ENCODE measurements around the gene SLCO2B1.

SLCO2B1 gene

DNA sequence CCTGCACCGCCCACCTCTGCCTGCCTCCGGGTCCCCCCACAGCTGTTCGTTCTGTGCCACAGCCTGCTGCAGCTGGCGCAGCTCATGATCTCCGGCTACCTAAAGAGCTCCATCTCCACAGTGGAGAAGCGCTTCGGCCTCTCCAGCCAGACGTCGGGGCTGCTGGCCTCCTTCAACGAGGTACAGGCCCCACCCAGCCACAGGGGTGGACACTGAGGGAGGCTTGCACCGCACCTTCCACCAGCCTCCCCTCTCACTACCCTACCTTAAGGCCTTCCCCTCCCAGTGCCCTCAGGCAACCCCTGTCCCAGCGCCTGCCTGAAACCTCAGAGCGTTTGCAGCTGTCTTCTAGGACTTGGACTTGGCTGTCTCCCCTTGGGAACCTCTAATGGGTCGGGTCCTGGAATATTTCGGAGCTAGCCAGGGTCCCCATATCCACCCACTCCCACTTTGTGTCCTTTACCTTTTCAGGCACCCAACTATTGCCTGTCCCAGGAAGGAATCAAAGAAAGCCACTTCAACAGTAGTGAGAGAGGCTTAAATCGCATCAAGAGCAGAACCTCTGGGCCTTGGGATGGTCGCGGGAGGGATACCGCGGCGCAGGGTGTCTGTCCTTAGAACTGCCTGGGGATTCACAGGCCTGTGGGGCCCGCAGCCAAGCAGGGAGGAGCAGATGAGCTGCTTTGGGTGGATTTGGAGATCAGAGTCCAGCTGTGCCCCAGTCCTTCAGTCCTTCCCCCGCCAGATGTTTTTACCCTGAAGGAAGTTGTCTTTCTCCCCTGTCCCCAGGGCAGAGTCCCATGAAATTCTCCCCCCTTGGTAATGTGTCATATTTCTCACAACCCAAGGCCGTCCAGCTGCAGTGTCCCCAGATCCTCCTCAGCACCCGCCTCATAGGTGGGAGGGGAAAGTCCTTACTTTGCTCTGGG is 13.3 kb downstream of the SLCO2B1 start:
- DNase-seq (ENCODE audit: low spot score) = no peak

DNA sequence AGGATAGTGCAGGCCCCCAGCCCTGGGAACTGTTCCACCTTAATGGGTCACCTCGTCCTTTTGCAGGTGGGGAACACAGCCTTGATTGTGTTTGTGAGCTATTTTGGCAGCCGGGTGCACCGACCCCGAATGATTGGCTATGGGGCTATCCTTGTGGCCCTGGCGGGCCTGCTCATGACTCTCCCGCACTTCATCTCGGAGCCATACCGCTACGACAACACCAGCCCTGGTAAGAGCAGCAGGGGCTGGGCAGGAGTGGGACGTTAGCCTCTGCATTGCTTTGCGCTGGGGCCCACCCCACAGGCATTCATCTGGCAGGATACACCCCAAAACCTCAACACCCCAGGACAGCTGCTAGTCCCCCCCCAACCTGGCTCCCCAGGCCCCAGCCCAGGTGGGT is 14.8 kb downstream of the SLCO2B1 start:
- no peak for DNase-seq (ENCODE audit: low spot score)

DNA sequence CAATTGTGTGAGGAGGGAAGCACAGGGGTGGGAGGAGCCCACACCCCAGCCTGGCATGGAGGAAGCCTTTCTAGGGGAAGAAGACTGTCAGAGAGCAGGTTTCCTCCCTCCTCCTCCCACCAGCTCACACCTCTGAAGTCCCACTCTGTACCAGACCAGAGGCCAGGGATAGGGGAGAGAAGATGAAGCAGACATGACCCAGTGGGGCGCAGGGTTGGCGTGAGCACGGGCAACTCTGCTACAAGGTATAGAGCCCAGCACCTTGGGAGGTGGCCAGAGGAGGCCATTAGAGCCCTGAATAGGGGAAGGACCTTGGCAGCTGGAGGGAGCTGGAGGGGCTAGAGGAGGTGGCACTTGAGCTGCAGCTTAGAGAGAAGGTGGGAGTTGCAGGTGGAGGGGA is 15.9 kb downstream of the SLCO2B1 start:
- no peak for DNase-seq (ENCODE audit: low spot score)

DNA sequence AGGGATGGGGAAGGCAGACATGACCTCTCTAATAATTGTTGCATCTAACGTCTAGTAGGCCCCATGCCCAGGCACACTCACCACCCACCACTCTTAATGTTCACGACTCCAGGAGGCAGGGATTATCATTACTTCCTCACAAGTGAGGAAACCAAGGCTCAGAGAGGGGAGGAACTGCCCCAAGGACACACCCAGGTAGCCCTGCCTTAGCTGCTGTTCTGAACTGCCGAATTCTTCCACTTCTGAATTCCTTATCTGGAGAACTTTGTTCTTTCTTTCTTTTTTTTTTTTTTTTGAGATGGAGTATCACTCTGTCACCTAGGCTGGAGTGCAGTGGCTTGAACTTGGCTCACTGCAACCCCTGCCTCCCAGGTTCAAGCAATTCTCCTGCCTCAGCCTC is 16.7 kb downstream of the SLCO2B1 start:
- DNase-seq (ENCODE audit: low spot score) = peak; percentile 31

DNA sequence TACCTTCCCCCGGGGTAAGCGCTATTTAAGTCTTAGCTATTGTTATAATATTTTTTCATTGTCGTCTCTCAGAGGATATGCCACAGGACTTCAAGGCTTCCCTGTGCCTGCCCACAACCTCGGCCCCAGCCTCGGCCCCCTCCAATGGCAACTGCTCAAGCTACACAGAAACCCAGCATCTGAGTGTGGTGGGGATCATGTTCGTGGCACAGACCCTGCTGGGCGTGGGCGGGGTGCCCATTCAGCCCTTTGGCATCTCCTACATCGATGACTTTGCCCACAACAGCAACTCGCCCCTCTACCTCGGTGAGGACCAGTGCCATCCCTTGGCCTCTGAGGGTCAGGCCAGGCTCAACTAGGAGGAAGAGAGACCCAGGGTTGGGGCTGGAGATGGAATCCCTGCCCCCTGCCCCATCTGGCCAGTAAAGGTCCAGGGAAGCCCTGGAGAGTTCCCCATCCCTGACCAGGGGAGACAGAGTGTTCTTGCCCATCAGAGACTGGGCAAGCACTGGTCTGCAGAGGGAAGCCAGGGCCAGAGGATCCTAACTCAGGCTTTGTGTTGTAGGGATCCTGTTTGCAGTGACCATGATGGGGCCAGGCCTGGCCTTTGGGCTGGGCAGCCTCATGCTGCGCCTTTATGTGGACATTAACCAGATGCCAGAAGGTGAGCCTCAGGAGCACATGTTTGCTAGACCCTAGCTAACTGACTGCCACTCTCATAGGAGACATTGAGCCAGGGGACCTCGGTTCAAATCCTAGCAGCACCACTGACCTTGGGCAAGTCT is 18.4 kb downstream of the SLCO2B1 start:
- no peak for DNase-seq (ENCODE audit: low spot score)

DNA sequence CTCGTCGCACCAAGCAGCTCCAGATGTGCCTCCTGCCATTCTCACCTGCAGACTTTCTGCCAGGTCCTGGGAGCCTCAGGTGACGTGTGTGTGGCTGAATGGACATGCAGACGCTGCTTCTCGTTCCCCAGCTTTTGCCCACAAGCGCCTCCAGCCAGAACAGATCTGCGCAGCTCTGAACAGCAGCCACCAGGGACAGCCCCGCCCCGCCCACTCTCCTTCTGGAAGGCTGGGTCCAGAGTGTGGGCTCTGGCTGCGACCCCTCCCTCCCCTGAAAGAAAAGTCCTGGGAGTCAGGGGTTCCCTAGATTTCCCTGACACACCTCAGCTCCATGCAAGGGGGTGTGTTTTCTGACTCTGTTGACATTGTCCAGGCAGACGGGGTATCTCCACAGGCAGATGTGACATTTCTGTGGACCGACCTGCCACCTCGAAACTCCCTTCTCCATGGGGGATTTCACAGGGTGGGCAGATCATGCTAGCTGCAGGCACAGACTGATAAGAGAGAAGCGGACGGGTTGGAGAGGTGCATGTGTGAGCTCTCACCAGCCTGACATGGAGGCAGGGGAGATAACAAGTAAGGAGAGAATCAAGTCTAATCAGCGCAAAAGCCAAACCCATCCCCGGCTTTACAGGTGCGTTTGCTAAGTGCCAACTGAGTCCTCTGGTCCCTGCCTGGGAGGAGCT is 19.8 kb downstream of the SLCO2B1 start:
- no peak for DNase-seq (ENCODE audit: low spot score)

DNA sequence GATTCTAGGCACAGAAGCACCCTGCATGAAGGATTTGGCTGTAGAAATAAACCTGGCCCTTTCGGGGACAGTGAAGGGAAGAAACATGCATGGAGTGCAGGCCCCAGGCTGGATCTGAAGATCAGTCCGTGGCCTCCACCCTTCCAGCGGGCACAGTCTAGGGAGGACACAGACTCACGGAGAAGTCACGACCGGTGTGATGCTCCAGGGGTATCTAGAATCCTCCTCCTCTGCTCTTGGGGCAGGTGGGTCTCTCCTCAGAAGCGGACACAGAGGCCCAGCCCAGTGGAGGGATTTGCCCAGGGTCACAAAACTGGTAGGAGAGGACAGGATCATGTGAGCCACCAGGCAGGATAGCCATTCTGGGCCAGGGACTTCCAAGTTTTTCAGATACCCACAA is 22.4 kb downstream of the SLCO2B1 start:
- no peak for DNase-seq (ENCODE audit: low spot score)

DNA sequence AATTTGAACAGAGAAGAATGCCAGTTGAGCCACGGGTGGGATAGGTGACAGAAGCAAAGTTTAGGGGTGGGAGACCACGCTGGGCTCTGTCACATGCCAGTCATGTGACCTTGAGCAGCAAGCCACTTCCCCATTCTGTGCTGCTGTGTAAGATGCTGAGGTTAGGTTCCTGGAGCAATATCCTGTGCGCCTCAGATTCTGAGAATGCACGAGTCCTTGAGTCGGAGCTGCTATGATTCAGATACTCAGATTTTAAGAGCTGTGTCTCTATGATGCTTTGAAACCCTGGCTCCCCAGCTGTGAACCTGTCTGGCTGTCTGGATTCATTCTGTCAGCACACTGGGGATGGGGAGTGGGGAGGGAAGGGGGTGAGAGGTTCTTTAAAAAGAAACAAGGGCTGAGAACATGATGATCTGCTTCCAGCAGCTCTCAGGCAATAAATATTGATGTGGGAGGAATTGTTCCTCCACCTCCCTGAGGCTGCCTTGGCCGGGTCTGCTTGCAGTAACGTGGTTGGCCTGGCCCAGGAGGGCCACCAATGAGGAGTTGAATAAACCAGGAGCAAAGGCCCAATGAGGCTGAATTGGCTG is 24.0 kb downstream of the SLCO2B1 start:
- DNase-seq (ENCODE audit: low spot score) = no peak

DNA sequence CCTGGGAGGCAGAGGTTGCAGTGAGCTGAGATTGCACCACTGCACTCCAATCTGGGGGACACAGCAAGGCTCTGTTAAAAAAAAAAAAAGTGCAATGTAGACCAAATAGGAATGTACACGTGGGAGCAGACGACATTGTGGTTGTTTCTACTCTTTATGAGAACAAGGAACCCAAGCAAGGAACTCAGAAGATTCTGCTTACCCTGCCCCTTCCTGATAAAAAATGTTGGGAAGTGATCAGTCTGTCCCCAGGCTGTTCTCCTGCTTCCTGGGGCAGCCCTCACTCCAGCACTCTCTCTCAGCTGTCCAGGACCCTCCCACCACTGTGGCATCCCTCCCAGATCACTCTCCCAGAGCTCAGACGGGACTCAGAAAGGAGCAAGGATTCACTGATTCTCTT is 31.8 kb downstream of the SLCO2B1 start:
- DNase-seq (ENCODE audit: low spot score) = no peak

DNA sequence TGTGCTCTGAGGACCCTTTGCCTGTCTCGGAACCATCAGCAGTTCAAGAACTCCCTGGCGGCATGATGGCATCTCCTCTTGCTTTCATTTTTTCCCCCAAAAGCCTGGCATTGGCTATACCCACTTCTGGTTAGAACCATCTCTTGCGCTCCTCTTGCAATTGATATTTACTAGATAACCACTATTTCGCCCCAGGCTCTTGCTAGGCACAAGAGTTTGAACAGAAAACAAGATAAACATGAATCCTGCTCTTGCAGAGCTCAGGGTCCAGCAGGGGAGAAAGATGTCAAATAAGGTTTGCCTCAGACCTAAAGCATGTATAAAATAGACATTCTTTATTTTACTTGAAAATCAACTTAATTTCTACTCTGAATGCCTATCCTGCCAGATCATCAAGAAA is 33.1 kb downstream of the SLCO2B1 start:
- DNase-seq (ENCODE audit: low spot score) = no peak

DNA sequence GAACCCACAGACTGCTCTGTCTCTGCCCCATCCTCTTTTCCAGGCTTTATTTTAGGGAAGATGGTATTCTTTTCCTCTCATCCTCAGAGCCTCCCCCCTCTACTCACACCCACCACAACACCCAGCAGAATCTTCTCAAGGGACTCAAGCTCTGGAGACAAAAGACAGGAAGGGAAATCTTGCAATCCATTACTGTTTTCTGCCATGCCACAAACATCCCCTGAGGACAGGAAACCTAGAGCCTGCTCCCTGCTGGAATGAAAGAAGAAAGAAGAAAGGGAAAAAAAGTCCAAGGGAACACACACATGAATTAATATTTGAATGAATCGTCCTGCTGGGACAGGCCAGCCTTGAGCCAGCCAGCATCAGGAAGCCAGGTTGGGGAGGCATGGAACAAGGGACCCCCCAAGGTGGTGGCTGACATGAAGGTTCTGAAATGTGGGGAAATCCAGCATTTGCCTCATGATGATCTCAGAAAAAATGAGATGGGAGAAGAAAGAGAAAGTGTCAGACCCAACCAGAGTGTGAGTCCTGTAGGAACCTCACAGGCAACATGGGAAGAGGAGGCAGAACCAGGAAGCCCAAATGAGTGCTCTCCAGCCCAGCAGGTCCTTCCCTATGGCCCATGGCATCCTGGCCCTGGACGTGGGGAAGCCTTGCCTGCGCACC is 34.0 kb downstream of the SLCO2B1 start:
- DNase-seq (ENCODE audit: low spot score) = no peak

DNA sequence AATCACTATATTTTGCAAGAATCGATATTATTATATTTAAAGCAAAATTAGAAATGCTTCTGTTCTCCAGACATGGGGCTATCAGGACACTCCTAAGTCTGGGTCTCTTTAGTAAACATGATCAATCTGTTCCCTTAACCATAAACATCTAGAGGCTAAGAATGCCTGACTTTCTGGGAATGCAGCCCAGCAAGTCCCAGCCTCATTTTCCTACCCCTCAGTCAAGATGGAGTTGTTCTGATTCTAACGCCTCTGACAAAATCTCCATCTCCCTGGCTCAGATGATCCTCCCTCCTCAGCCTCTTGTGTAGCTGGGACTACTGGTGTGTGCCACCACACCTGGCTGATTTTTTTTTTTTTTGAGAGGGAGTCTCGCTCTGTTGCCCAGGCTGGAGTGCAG is 35.0 kb downstream of the SLCO2B1 start:
- DNase-seq (ENCODE audit: low spot score) = no peak

DNA sequence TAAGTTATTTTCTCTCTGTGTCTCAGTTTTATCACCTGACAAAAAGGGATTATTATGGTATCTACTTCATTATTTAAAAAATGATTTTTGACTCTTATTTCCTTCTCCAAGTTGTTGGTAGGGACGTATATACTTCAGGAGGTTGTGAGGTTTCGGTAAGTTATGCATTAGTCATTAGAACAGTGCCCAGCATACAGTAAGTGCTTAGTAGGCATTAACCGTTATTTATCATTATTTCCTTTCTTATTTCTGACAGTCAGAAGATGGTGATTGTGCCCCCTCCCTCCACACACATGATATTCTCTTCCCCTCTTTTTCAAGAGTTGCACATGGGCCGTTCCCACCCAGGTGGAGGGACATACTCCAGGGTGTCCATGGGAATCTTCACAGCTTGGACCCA is 36.1 kb downstream of the SLCO2B1 start:
- DNase-seq (ENCODE audit: low spot score) = no peak

DNA sequence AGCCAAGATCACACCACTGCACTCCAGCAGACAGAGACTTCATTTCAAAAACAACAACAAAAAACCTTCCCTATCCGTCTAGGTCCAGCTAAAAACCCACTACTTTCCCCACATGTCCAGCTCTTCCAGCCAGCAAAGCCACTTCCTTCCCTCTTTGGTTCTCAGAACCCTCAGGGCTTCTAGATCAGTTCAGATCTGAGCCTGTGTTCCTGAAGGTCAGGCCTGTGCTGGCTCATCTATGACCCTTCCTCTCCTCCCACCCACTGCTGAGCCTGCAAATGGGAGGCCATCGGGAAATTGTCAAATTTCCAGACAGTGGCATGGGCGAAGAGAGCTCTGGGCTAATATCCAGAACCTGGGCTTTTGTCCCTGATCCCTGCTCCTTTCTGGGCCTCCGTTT is 37.8 kb downstream of the SLCO2B1 start:
- no peak for DNase-seq (ENCODE audit: low spot score)

DNA sequence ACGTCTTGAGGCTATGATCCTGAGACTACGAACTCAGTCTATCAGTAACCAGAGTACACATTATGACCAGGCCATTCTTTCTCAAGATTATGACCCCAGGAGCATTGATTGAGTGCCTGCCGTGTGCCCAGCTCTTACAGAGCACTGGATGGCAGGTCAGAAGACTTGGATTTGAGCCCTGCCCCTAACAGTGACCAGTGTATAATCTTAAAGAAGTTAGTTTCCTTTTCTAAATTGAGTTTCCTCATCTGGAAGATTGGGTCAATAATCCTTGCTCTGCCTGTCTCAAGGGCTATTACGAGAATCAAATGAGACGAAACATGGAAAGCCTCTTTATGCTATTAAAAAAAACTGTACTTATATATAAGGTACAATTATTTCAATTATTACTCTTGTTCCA is 38.2 kb downstream of the SLCO2B1 start:
- DNase-seq (ENCODE audit: low spot score) = no peak

DNA sequence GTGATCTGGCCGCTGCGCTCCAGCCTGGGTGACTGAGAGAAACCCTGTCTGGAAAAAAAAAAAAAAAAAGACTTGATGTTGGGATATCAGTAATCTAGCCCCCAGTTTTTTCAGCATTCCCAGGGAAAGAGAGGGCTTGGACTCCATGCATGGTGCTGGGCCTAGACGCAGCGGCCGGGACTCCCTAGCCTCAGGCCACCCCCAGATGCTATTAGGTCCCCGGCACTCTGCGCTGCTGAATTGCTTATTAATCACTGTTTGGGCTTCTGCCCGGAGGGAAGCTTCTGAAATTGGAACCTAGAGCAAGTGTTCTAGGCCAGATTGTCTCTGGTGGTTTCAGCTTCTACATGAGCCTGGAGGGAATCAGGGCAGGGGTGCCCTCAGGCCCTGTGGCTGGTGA is 39.0 kb downstream of the SLCO2B1 start:
- DNase-seq (ENCODE audit: low spot score) = no peak

DNA sequence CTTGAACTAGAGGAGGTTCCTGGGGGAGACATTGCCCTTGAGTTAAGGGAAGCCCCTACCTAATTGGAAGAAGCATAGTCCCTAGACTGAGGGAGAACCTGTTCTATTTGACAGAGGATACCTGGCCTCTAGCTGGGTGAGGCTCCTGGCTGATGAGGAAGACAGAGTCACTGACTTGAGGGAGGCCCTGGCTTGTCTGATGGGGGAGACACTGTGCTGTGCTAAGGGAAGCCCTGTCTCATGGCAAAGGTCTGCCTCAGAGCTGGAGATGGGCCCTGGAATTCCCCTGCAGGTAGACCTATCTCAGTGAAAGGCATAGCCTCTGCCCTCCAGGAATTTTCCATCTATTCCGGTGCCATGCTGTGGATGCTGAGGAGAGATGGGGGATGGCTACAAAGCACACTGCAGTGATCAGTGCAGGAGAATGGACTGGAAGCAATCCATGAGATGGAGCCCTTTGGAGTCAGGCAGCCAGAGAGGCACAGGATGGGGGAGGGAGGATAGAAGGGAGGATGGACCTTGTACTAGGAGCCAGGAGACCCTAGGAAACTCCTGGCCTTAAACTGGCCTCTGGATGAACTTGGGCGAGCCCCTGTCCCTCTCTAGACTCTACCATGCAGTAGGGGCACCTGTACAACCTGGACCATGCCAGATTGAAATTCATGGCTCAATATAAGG is 39.9 kb downstream of the SLCO2B1 start:
- no peak for DNase-seq (ENCODE audit: low spot score)

DNA sequence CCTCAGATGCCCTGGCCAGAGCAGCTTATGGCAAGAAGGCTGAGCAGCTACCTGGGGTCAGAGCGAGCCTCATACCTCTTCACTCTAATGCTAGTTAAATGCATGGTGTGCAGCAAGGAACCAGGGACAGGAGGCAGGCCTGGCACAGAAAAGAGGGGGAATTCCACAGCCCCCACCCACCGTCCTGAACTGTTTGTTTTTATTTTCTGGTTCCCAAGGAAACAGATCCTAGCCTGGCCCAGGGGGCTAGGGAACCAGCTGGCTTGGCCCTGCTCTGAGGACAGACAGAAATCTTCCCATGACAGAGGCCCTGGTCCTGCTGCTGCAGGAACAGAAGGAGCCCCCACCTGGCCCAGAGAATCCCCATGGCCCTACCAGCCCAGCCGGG is 40.4 kb downstream of the SLCO2B1 start:
- no peak for DNase-seq (ENCODE audit: low spot score)

DNA sequence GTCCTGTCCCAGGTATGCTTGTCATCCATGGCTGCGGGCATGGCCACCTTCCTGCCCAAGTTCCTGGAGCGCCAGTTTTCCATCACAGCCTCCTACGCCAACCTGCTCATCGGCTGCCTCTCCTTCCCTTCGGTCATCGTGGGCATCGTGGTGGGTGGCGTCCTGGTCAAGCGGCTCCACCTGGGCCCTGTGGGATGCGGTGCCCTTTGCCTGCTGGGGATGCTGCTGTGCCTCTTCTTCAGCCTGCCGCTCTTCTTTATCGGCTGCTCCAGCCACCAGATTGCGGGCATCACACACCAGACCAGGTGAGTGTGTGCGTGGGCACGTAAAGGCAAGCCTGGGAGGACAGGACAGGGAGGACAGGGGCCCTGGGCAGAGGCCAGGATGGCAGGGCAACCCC is 42.4 kb downstream of the SLCO2B1 start:
- no peak for DNase-seq (ENCODE audit: low spot score)

DNA sequence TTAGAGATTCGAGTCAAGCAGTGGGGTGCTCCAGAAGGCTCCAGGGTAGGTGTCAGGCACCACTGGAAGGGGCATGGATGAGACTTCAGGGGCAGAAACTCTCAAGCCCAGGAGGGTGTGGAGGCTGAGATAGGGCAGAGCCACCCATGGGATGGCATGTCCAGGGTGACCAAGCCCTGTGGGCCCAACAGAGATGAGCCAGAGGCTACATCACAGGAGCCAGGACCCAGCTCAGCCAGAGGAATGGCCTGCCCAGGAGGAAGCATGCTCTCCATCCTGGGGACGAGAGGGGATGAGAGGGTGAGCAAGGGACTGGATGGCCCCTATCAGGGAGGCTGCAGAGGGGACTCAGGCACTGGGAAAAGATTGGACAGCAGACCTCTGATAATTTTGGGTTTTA is 42.8 kb downstream of the SLCO2B1 start:
- DNase-seq (ENCODE audit: low spot score) = no peak

DNA sequence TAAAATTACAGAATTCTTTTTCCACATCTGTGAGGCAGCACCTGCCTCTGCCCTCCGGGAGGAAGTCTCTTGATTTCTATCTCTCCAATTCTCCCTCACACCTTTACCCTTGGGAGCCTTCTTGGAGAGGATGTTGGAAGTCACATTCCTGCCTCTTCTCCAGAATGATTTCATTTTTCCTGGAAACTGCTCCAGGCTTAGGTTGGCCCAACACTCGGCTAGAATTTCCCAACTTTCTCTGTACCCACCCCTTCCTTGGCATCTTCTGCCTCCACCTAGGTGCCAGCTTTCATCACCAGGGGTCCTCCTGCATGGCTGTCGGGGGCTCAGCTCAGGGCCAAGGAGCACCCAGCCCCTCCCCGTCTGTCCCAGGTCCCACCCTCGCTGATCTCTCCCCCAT is 43.2 kb downstream of the SLCO2B1 start:
- no peak for DNase-seq (ENCODE audit: low spot score)

All from LoVo (cell line).